GM12878 (cell line): ENCODE measurements around the gene ANKRD13D.

Experiments
- CHD1 ChIP-seq: IDR thresholded peaks from 2 replicates; pipeline ENCODE4 v1.6.1; 2012; ENCODE audit warnings: low read depth, low read length, improper control_type of control experiment
- CREM ChIP-seq: IDR thresholded peaks from 2 replicates; pipeline ENCODE4 v1.6.1; 2014; ENCODE audit warnings: antibody characterized with exemption, low read depth
- CTCF ChIP-seq, 3 experiments: IDR thresholded peaks in 2 of 3; conservative IDR thresholded peaks in 1 of 3; 2 replicates each; pipeline ENCODE4 v1.5.1; 2011; ENCODE audit warnings: low read depth in 3 of 3, low read length in 3 of 3, mild to moderate bottlenecking in 3 of 3, control low read depth in 2 of 3, moderate library complexity in 2 of 3, inconsistent platforms in 1 of 3, mixed read lengths in 1 of 3; ENCODE audit not compliant: control insufficient read depth in 2 of 3, insufficient read depth in 1 of 3; ENCODE audit errors: extremely low read depth in 1 of 3
- EZH2 ChIP-seq: IDR thresholded peaks from 2 replicates; pipeline ENCODE4 v1.6.1; 2012; ENCODE audit warnings: low read depth, mild to moderate bottlenecking, control low read depth, inconsistent platforms, low read length, borderline replicate concordance; ENCODE audit not compliant: control insufficient read depth
- POLR2A ChIP-seq: IDR thresholded peaks from 2 replicates; pipeline ENCODE4 v1.6.1; 2011; ENCODE audit warnings: low read depth, mild to moderate bottlenecking, low read length
- REST ChIP-seq: IDR thresholded peaks from 2 replicates; pipeline ENCODE4 v1.6.1; 2012; ENCODE audit warnings: mild to moderate bottlenecking, low read depth, low read length
- SP1 ChIP-seq: IDR thresholded peaks from one replicate; pipeline ENCODE4 v1.6.1; 2011; ENCODE audit warnings: low read depth, low read length

GRCh38 chr11:67306769-67307544 lies 17.9 kb downstream of the ANKRD13D start:
- TF ChIP-seq CREM (no peak), CHD1 (no peak), POLR2A (no peak), SP1 (no peak), REST (no peak), CTCF (IDR thresholded peaks at IDR 0.05 in 2 of 3, conservative IDR thresholded peaks at IDR 0.05 in 1 of 3; ENCODE audit: control insufficient read depth in 2 of 3, extremely low read depth in 1 of 3, insufficient read depth in 1 of 3, low read depth in 3 of 3, low read length in 3 of 3) (no peak), EZH2 (no peak)
